Activated CD8-positive, alpha-beta memory T cell treated with anti-CD3 and anti-CD28 coated beads for 24 hours (primary cell): ENCODE measurements around the gene RAD9A.

Source experiments
- DNase-seq: peaks from one replicate; pipeline ENCODE4 v3.0.0-alpha.2; 2020

Gene RAD9A

GRCh38 chr11:67391304-67392182 is at the start of gene RAD9A:
RAD9A (plus strand) TSS chr11:67391986; CDS start chr11:67392045, 59 bp downstream.
- DNase-seq = peak; percentile 95

- DNase-seq = no peak
Measured at GRCh38 chr11:67344264-67344663, 47.5 kb upstream of the RAD9A start.

GRCh38 chr11:67345247-67345919 is 46.4 kb upstream of the RAD9A start:
- no peak for DNase-seq

- DNase-seq = no peak
Measured at GRCh38 chr11:67345920-67346819, 45.6 kb upstream of the RAD9A start.

GRCh38 chr11:67347964-67348749 is 43.6 kb upstream of the RAD9A start:
- DNase-seq = no peak

- DNase-seq = no peak
Measured at GRCh38 chr11:67349036-67349435, 42.8 kb upstream of the RAD9A start.

- DNase-seq = no peak
Measured at GRCh38 chr11:67349457-67349856, 42.3 kb upstream of the RAD9A start.

- no peak for DNase-seq
Measured at GRCh38 chr11:67349928-67350465, 41.8 kb upstream of the RAD9A start.

GRCh38 chr11:67351275-67352005 is 40.3 kb upstream of the RAD9A start:
- peak; percentile 79 for DNase-seq

- no peak for DNase-seq
Measured at GRCh38 chr11:67352546-67353316, 39.1 kb upstream of the RAD9A start.

GRCh38 chr11:67353317-67354074 is 38.3 kb upstream of the RAD9A start, which contains the start of gene POLD4:
POLD4 (minus strand) TSS chr11:67353546; CDS start chr11:67353399, 147 bp downstream.
- DNase-seq = peak; percentile 98

GRCh38 chr11:67354075-67355022 is 37.4 kb upstream of the RAD9A start:
- DNase-seq = no peak

GRCh38 chr11:67355023-67355793 is 36.6 kb upstream of the RAD9A start:
- no peak for DNase-seq

GRCh38 chr11:67355794-67356386 is 35.9 kb upstream of the RAD9A start:
- no peak for DNase-seq

GRCh38 chr11:67356387-67356863 is 35.4 kb upstream of the RAD9A start:
- no peak for DNase-seq

- peak; percentile 85 for DNase-seq
Measured at GRCh38 chr11:67356864-67357561, 34.8 kb upstream of the RAD9A start.
